HuH-7.5 (cell line): ENCODE measurements around the gene PROCA1.

Source experiments
- DNase-seq: peaks from one replicate; pipeline ENCODE4 v3.0.0; 2011; ENCODE audit warnings: low spot score

PROCA1 gene

DNA sequence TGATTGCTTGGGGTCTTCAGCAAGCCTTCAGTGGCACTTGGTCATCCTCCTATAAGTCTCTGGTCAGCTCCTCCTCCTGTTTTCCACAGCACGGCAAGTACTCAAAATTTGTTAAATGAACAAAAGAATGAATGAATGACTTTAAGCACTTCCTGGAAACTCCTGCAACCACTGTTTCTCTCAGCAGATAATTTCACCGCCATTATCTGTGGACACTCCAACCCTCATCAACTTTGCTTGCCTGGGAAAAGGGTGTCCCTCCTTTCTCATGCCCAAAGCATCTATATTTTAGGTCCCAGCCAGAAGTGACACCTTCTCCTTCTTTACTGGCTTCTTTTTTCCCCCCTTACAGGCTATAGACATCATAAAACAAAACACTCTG lies 4.4 kb downstream of the PROCA1 start:
- DNase-seq: no peak

DNA sequence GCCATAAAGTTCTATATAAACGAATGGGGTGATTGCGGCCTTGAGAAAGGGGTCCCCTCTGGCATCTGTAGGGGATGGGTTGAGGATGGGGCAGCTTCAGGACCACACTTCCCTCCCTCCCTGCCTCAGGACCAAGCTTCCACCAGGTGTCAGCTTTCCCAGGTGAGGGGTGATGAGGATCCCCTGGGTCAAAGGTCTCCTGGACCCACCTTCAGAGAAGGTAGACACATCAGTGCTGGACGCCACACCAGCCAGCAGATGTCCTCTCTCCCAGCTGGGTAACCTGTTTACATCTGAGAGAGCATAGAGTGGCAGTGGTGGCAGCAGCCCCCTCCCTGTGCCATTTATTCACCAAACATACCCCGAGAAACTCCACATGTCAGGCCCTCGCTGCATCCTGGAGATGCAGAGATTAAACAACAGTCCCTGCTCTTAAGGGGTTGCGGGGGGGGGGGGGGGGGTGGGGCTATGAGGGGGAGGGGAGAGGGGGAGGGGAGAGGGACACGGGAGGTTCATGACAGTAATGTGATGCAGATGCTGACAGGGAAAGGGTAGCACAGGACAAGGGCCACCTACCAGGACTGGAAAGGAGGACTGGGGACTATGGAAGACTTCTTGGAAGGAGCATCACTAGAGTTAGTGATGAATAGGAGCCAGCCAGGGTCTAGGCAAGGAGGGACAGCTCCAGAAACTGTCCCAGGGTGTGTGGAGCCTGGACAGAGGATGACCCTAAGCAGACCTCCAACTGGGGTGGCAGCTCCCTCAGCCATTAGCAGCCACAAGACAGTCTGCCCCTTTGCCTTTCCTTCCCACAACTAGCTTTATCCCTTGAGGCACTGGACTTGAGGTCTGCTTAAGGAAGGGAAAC lies 5.0 kb downstream of the PROCA1 start:
- DNase-seq: no peak

DNA sequence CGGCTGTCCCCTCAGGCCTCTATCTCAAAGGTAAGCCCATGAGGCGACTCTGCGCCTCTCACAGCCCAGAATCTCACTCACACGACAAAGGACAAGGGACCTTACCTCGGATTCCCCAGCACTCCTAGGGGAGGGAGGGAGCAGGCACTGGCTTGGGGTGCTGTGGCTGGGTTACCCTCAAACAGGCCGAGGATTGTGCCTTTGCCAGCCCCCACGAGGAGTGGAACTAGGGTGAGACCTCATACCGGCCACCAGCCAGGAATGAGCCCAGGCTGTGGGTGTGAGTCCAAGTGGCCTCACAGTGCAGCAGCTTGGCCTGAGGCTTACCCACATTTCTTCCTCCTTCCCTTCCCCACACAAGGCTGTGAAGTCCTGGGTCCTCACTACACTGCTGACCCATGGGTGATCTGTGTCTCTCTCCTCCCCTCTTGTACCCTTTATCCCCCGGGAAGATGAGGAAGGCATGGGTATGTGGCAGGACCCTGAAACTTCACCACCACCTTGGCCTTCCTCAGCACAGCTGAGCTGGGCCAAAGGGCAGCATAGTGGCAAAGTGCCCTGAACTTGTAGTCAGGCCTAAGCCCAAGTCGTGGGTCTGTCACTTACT lies 5.9 kb downstream of the PROCA1 start:
- DNase-seq: no peak

DNA sequence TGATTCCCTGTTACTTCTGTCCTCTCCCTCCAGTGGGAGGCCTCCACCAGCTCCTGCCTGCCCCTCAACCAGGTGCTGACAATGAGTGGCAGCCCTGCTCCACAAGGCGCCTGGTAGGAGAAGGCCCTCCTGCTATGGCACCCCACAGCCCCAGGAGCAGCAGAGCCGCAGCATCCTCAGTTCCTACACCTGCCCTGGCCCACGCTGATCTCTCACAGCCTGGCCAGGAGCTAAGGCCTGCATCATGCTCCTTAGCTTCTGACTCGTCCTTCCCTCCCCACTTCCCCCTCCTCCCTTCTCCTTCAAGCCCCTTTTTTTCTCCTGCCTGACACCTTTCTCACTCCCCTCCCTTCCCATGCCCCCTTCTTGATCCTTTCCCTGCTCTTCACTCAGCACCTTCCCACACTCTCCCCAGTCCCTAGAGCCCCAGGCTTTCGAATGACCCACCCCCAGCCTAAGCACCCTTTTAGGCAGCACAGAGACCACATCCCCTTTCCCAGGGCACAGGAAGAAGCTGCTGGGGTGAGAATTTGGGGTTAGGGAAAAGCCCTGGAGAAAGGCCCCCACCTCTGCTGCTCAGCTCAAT lies 6.5 kb downstream of the PROCA1 start:
- DNase-seq: no peak

DNA sequence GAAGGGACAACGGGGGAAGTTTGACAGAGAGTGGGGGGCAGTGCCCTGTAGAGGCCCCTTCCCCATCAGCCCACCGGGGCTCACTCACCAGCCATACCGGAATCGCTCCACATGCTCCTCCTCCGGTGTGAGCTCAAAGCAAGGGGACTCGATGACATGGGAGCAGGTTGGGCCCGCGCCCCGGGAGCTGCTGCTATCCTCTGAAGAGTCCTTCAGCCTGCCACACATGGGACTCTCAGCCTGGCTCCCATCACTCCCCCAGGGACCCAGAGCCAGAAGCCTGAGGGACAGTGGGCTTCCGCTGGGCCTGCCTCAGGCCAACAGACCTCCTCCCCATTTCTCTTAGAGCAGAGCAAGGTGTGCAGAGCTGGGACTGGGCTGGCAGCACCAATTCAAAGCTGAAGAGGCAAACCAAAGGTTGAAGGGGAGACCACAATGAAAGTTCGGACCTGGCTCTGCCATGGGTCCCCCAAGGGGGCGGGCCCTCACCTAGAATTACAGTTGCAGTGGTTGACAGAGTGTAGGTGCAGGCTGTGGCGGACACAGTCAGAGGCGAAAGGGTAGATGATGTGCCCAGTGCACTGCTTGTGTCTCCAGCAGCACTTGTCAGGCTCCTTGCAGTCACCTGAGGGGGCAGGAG lies 7.3 kb downstream of the PROCA1 start:
- DNase-seq: no peak

DNA sequence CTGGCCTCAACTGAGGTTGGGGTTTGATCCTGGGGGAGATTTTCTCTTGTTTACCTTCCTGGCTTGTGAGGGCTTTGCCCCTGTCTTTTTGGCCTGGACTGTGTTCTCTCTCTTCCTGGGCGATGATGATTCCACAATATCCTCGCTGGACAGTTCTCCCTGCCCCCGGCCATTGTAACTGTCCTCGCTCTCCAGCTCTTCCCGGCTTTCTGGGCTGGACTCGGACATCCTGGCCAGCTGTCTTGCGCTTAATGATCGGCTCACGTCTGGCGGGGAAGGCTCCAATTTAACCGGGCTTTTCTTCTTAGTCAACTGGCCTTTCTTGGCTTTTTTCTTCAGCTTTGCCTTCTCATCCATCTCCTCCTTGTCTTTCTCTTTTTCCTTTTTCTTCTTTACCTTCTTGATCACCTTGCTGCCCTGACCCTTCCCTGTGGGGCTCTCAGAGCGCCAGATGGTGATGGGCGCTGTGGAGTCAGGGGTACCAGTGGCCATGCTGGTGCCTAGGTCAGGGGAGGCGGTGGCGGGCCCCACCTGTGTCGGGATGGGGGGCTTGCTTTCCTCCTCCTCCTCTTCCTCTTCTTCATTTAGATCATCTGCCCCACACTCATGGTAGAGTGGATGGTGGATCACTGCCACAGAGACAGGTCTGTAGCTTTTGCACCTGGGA lies 8.0 kb downstream of the PROCA1 start:
- DNase-seq: no peak

DNA sequence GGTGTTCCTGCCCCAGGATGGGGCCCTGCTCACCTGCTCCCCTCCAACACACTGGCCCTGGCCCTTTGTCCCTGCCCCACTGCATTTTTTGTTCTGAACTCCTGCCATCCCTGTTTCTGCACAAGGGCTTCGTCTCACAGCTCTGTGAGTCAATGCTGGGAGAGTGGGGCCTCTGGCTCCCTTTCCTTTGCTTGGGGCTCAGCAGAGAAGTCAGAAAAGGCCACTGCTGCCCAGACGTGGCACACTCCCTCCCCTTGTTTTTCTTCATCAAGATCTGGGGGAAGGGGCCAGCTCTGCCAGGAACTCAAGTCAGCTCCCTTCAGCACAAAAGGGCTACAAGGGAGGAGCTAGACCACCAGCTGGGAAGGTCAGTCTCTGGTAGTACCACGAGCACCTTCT lies 8.9 kb downstream of the PROCA1 start:
- DNase-seq: no peak

DNA sequence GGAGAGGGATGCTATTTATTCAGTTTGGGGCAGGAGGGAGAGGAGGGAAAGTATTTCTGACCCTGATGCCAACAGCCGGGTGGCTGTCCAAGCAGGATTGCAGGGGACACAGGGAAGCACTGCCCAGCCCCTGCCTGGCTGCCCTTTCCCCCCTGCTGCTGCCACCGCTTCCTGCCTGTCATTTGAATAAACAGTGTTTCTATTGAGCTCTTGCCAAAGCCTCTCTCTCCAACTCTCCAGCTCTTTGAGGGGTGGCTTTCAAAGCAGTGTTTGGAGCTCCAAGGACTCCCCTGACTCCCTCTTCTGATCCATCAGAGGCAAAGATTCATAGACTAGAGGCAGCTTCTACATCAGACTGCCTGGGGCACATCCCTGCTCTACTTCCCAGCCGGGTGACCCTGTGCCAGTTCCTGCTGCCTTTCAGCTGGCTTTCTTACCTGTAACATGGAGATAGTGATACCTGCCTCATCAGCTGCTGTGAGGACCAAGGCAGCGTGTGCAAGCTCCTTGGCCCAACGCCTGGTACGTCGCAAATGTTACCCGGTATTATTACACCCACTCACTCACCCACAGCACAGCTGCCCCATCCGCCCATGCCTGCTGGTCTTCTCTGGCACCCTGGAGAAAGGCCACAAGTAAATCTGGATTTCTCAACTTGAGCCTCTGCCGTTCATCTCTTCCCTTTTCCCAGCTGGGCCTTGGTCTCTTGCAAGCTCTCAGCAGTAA lies 9.5 kb downstream of the PROCA1 start:
- no peak for DNase-seq

DNA sequence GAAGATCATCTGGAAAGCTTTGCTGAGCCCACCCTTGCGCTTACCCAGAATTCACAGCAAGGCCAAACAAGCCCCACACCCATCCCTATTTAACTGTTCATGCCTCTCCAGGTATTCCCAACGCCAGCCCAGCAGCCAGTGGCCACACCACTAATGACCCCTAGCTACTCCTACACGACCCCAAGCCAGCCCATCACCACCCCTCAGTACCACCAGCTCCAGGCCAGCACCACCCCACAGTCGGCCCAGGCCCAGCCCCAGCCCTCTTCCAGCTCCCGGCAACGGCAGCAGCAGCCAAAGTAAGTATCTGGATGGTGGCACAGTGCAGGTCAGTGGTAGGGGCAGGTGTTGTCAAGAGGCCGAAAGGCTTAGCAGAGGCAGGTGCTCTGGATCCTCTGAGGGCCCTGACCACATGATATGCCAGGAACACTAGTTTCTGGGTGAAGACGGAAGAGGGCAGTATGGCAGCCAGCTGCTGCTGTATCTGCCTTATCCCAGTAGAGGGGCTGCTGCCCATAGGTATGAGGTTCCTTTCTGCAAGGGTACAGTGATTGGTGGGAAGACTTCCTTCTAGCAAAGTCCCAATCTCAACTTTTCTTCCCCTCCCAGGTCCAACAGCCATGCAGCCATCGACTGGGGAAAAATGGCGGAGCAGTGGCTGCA lies 10.7 kb downstream of the PROCA1 start:
- DNase-seq: no peak

DNA sequence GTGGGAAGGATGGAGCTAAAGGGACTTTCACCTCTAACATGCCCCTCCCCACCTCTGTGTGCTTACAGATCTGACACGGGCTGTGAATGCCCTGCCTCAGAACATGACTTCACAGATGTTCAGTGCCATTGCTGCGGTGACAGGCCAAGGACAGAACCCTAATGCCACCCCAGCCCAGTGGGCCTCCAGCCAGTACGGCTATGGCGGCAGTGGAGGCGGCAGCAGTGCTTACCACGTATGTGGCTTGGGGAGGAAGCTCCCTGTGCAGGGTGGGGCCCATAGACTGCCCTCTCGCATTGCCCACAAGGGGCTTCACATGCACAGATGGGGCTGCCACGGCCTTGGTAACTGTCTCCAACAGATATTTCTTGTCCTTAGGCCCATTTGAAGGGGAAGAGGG lies 11.4 kb downstream of the PROCA1 start:
- no peak for DNase-seq

DNA sequence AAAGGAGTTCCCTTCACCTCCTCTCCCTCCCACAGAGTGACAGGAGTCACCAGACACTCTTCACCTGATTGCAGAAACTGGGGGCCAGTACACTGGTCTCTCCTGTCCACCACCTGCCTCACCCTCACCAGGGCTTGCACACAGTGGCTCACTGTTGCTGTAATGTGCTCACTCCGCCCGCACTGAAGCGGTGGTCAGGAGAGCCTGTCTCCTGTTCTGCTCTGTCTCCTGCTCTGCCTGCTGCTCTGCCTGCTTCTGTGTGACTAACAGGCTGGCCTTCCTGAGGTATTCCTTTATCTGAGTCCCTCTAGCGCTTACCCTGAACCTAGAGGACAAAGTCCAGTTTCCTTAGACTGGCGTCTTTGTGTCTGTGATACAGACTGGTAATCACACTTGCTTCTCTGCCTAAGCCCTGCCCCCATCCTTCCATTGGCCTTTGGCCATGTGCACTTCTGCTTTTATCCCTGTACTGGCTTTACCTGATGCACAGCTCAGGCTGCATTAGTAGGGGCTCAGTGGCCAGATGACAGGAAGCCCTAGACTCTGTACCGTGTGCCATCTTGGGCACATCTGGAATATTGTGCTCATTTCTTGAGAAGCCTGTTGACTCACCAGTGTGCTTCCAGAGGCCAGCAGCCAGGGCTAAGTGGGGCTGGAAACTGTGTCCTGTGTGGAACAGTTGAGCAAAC lies 13.3 kb downstream of the PROCA1 start:
- DNase-seq: peak; percentile 97

DNA sequence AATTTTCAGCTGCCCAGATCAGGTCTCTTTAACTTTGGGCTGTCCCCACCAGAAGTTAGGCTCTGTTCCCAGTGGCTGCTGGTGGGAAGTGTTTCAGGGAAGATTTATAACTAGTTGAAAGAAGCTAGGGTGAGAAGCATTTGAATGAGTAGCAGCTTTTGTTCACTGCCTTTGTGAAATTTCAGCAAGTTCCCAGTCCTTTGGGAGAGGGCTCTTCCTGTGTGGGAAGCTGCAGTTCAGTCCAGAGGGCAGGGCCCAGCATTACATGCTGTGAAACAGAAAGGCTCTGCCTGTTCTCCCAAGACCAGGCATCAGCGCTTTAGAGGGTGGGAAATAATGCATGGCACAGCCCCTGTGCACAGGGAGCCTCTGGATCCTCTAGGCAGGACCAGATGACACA lies 17.8 kb downstream of the PROCA1 start:
- no peak for DNase-seq

DNA sequence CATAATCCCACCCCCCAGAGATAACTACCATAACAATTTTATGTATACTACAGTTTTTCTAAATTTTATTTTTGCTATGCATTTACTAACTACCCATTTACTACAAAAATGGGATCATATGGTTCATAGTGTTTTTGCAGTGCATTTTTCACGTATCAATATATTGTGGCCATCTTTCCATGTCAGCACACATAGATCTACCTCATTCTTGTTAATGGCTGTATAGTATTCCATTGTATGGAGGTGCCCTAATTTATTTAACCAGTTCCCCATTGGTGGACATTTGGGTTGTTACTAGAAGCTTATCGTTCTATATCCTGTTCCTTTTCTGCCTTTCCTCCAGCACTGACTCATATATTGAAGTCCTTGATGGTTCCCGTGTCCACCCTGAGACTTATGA lies 22.7 kb downstream of the PROCA1 start:
- DNase-seq: no peak

DNA sequence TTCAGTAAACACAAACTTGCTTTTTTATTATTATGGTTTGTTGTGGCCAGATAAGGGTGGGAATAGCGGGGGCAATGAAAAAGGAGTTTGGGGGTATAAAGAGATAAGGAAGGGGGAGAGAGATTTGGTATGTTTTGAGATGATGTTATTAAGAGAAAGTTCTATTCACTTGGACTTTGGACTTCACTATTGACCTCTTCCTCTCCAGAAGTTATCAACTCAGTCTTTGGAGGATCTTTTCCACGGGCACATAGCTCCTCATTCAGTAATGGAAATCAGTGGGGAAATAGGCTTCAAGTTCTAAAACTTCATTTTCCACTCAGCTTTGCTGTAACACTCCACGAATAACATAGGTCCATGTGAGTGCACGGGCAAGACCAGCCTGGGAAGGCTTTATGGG lies 23.2 kb downstream of the PROCA1 start:
- DNase-seq: no peak

DNA sequence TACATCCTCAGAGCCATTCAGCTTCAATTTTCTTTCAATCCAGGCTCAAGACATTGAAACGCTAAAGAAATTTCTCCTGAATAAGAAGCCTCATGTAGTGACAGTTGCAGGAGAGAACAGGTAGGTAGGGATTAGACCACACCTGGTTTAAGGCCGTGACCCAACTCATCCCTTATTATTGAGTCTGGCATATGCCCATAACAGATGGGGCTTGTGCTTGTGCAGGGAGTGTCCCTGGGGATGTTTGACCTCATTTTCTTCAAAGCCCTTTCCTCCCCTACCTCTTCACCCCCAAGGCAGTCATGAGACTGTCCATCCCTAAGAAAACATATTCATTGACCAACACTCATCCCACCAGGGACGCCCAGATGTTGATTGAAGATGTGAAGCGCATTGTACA lies 25.4 kb downstream of the PROCA1 start:
- DNase-seq: no peak

DNA sequence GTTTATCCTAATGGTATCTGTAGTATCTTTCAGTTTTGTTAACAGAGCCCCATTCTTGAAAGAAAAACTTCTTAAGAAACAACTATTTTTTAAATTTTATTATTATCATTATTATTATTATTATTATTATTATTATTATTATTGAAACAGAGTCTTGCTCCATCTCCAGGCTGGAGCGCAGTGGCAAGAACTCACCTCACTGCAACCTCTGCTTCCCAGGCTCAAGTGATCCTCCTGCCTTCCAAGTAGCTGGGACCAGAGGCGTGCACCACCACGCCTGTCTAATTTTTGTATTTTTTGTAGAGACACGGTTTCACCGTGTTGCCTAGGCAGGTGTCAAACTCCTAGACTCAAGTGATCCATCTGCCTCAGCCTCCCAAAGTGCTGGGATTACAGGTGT lies 26.3 kb downstream of the PROCA1 start:
- no peak for DNase-seq

DNA sequence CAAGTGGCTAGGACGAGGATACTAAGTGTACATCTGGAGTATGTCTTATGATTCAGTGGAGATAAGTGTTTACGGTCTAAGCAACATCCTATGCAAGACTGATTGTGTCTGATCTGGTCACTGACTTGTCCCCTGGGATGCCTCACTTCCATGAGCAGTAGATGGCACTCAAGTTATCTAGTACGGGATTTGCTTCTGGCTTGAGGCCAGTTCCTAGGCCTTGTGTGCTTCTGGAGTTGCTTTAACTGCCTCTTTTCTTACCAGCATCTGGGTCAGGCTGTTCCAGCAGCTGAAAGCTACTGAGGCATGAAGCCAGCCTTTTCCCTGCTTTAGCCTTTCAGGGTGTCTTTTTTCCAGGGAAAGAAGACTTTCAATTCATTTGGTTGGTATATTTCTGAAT lies 26.7 kb downstream of the PROCA1 start:
- no peak for DNase-seq

DNA sequence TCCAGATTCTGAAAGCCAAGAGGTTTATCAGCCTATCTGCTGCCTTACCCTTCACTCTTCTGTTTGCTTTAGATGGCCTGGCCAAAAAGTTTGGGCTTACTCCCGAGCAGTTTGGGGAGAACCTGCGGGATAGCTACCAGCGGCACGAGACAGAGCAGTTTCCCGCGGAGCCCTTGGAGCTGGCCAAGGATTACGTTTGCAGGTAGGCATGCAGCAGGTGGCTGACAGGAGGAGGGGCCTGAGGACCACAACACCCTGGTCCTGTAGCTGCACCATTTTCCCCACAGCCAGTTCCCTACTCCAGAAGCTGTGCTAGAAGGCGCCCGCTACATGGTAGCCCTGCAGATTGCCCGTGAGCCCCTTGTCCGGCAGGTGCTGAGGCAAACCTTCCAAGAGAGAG lies 29.0 kb downstream of the PROCA1 start:
- no peak for DNase-seq

DNA sequence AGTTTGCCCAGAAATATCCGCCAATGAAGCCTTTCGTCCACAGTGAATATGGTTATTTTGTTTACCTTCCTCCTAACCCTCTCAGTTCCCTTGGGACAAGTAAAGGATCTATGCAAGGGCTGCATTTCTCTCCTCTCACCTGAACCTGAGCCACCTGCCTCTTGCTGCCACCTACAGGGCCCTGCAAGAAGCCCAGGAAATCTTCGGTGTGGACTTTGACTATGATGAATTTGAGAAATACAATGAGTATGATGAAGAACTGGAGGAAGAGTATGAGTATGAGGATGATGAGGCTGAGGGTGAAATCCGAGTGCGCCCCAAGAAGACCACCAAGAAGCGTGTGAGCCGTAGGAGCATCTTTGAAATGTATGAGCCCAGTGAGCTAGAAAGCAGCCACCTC lies 35.7 kb downstream of the PROCA1 start:
- DNase-seq: peak; percentile 38

DNA sequence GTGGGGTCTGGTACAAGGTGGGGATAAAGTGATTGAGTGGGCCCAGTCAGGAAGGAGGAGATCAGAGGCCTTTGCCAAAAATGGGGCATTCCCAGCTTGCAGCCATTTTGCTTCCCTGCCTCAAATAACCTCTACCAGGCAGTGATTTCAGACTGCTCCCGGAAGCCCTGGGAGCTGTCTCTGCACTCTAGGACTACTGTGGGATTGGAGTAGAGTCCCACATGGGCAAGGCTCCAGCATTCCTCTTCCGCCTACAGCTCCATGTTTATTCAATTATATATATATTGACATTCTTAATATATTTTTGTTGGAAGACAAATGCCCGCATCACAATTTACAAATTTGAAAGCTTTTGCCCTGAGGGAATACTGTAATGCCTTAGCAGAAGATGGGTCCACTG lies 36.2 kb downstream of the PROCA1 start:
- DNase-seq: no peak

DNA sequence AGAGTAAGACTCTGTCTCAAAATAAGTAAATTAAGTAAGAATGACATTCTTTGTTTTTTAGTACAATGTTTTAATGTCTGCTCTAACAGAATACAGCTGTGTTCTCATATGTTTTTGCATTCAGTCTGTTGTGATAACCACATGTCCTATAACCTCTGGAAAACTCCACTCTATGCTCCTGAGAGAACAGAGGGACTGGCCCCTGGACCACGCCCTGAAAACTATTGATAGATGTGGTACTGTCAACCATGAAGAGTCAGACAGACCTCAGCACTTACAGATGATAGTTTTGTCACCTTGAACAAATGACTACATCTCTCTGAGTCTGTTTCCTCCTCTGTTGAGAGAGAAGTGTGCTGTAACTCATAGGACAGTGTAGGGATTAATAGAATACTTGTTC lies 41.8 kb downstream of the PROCA1 start:
- DNase-seq: no peak
